AG09309 (cell line): ENCODE results near the gene YJEFN3.

ENCODE experiments used
- DNase-seq: peaks from one replicate; pipeline ENCODE4 v3.0.0-alpha.2; 2010; ENCODE audit warnings: low read depth
- H3K4me3 ChIP-seq: 2 replicates; pipeline ENCODE4 v1.5.1; 2011; ENCODE audit warnings: mild to moderate bottlenecking, low read depth, low read length, moderate library complexity; ENCODE audit not compliant: control insufficient read depth
- CTCF ChIP-seq: IDR thresholded peaks from 2 replicates; pipeline ENCODE4 v1.5.1; 2011; ENCODE audit warnings: mild to moderate bottlenecking, low read depth, low read length, inconsistent platforms; ENCODE audit not compliant: insufficient read depth, control insufficient read depth; ENCODE audit errors: missing control alignments

Gene YJEFN3

GRCh38 chr19:19530423-19530804, 1.7 kb downstream of the YJEFN3 start:
- no peak for TF ChIP-seq CTCF
- H3K4me3 ChIP-seq, result no peak overlapping the region
- no peak for DNase-seq

- no peak overlapping the region for H3K4me3 ChIP-seq
- no peak for DNase-seq
- no peak for TF ChIP-seq CTCF
Measured at GRCh38 chr19:19530889-19531288, 2.2 kb downstream of the YJEFN3 start.

- TF ChIP-seq CTCF, result peak; percentile 99
- no peak for DNase-seq
- no peak overlapping the region for H3K4me3 ChIP-seq
Measured at GRCh38 chr19:19531951-19532805, 3.5 kb downstream of the YJEFN3 start.

- no peak for DNase-seq
- TF ChIP-seq CTCF, result no peak
- H3K4me3 ChIP-seq, result no peak overlapping the region
Measured at GRCh38 chr19:19532806-19533701, 4.3 kb downstream of the YJEFN3 start.

- TF ChIP-seq CTCF, result no peak
- no peak overlapping the region for H3K4me3 ChIP-seq
- DNase-seq, result no peak
Measured at GRCh38 chr19:19533841-19534240, 5.1 kb downstream of the YJEFN3 start.

- TF ChIP-seq CTCF, result no peak
- no peak overlapping the region for H3K4me3 ChIP-seq
- DNase-seq, result no peak
Measured at GRCh38 chr19:19534556-19535265, 6.0 kb downstream of the YJEFN3 start.
